ENCODE measurements around the gene SIPA1L3.
"Not testable (repeated sequence)": the region's sequence is repeated elsewhere in the genome, so short reads cannot be mapped to it uniquely, and the experiment has no call there.

The SIPA1L3 gene

GRCh38 chr19:38068826-38069225 lies 161.8 kb downstream of the SIPA1L3 start:
- no peak for DNase-seq (ENCODE audit: low read depth, low spot score)

GRCh38 chr19:38070573-38070972 lies 163.6 kb downstream of the SIPA1L3 start:
- DNase-seq (ENCODE audit: low read depth, low spot score): no peak

- not testable (repeated sequence) for DNase-seq (ENCODE audit: low read depth, low spot score)
These were observed 164.0 kb downstream of the SIPA1L3 start for GRCh38 chr19:38071054-38071453.

DNA sequence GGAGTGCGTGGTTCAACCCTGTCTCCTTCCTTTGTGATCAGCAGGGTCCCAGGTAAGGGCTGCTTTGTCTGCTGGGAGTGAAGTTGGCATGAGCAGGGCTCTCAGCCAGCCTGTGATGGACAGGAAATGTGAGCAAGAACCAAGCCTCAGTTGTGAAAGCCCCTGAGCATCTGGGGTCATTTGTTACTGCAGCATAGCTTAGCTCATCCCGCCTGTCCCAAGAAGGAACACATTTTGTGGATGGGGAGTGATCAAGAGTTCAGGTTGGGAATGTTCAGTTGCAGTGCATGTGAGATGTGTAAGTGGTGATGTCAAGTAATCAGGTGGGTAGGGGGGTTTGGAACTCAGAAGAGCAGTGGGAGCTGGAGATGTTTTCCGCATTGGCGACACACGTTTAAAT lies 164.6 kb downstream of the SIPA1L3 start:
- DNase-seq (ENCODE audit: low read depth, low spot score): no peak

- DNase-seq (ENCODE audit: low read depth, low spot score): no peak
These were observed 166.1 kb downstream of the SIPA1L3 start for GRCh38 chr19:38072776-38073750.

DNA sequence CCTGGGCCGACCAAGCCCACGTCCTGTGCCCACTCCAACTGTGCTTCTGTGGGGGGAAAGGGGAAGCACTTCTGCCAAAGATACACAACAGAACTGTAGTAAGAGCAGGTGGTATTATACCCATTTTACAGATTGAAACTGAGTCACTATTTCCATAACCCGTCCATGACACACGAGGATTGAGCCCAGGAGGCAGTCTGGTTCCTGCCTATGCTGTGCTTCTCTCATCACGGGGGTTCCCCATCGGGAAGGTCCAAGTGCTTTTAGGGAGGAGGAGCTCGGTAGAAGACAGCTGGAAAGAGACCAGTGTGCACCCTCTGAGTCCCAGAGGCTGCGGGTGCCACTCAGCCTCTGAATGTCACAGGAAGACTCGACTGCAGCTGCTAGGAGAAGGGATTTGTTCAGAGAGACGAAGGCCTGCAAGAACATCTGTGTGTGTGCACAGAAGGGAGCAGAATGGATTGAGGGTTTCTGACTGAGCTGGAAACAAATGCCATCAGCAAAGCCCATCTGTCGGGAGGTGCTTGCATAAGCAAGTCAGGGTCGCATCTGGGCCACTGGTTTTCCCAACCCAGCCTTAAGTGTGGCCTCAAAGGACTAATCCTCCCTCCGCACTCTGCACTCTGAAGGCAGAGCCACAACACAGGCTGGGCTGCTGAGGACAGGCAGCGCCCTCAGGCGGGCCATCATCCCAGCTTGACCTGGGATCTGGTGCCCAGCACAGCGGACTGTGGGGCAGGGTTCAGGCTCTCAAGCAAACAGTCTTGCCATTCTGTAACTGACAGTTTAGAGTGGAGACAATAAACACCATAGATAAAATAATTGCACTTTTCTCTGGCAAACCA lies 167.1 kb downstream of the SIPA1L3 start:
- DNase-seq (ENCODE audit: low read depth, low spot score): peak; percentile 86

GRCh38 chr19:38076337-38076736 lies 169.3 kb downstream of the SIPA1L3 start:
- DNase-seq (ENCODE audit: low read depth, low spot score): no peak

DNA sequence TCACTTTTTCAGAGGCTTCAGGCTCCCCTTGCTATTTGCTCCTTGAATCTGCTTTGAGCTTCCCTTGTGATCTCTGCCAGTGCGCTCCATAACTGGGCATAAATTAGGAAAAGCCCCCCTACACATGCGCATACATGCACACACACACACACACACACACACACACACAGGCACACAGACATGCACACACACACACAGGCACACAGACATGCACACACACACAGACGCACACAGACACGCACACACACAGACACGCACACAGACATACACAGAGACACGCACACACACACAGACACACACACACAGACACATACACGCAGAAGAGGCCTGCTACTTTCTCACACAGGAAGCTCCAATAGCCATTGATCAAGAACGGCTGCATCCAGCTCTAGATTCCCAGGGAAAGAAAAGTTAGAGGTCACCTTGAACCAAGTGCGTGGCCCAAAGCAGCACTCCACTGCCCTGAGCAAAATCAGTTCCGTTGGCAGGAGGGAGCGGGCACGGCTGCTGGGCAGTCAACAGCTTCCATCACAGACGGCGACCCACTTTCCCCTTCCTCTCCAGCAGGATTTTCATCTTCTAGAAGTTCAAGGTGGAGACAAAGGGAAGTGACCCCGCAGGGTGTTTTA lies 171.4 kb downstream of the SIPA1L3 start:
- no peak for DNase-seq (ENCODE audit: low read depth, low spot score)

DNA sequence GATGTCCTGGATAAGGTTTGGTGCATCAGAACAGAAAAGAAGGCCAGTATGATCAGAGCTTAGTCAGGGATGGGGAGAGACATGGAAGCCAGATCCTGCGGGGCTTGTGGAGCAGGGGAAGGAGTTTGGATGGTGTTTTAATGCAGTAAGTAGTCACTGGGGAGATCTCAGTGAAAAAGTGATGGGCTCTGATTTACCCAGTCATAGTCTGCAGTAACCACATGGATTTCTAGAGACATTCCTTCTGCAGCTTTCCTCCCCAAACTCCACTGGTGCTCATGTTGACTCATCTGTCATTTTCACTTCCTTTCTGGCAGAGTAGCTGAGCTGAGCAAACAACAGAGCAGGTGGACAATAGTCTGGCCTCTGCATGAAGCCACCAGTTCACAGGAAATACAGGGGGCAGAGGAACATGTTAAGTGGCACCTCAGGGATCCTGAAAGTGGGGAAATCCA lies 172.9 kb downstream of the SIPA1L3 start:
- DNase-seq (ENCODE audit: low read depth, low spot score): no peak

- DNase-seq (ENCODE audit: low read depth, low spot score): no peak
These were observed 174.7 kb downstream of the SIPA1L3 start for GRCh38 chr19:38081547-38082255.

- no peak for DNase-seq (ENCODE audit: low read depth, low spot score)
These were observed 175.5 kb downstream of the SIPA1L3 start for GRCh38 chr19:38082256-38083118.

GRCh38 chr19:38084196-38084595 lies 177.2 kb downstream of the SIPA1L3 start:
- DNase-seq (ENCODE audit: low read depth, low spot score): no peak

DNA sequence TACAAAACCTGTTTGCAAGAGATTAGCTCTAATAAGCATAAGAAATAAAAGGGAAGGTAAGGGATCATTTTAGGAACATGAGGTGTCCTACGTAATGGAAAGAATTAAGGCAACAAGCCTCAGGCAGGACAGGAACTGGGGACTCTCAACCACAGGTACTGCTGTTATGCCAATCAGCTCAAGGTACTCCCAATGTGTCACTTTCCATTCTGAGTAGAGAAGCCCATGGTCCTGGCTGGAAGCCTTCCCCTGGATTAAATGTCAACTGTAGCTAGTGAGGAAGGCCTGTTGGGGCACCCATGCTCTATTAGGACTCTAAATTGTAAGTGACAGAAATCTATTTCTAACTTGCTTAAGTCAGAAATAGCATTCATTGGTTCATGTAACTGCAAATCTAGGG lies 182.4 kb downstream of the SIPA1L3 start:
- no peak for DNase-seq (ENCODE audit: low read depth, low spot score)

GRCh38 chr19:38093154-38093553 lies 186.1 kb downstream of the SIPA1L3 start:
- no peak for DNase-seq (ENCODE audit: low read depth, low spot score)

DNA sequence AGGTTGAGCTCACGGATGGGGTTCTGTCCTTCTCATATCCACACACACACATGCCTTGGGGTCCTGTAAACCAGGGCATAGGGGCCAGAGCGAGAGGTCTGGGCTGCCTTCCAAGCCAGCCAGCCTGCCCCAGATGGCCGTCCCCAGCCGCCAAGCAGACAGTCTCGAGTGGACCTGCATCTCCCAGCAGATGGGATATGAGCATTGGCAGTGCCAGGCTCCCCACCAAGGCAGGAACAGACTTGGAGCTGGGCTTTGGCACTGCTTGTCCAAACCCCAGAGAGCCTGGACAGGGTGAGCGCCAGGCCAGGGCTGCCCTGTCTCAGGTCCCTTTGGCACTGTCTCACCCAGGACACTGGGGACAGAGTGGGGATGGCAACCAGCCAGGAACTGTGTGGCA lies 186.6 kb downstream of the SIPA1L3 start:
- no peak for DNase-seq (ENCODE audit: low read depth, low spot score)

GRCh38 chr19:38095411-38096308 lies 188.7 kb downstream of the SIPA1L3 start:
- peak; percentile 77 for DNase-seq (ENCODE audit: low read depth, low spot score)

DNA sequence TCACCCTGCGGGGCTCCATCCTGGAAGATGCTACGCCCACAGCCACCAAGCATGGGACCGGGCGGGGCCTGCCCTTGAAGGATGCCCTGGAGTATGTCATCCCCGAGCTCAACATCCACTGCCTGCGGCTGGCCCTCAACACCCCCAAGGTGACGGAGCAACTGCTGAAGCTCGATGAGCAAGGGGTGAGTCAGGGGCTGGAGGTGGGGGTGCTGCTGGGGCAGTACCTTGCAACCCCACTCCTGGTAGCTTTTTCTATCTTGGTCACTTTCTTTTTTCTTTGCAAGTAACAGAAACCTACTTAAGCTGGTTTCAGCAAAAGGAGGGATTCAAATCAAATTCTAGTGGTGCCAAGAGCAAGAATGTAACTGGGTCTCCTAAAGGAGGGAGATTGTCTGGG lies 193.0 kb downstream of the SIPA1L3 start:
- no peak for DNase-seq (ENCODE audit: low read depth, low spot score)

- no peak for DNase-seq (ENCODE audit: low read depth, low spot score)
These were observed 193.6 kb downstream of the SIPA1L3 start for GRCh38 chr19:38100589-38100988.

GRCh38 chr19:38101723-38102122 lies 194.7 kb downstream of the SIPA1L3 start:
- no peak for DNase-seq (ENCODE audit: low read depth, low spot score)

All from ELF-1 (cell line).